NK-92 (cell line): Measurements from ENCODE around the gene PSME1.

Experiments
- DNase-seq: peaks from one replicate; lab custom pipeline; 2025; ENCODE audit not compliant: unreplicated experiment; lab: John Stamatoyannopoulos, UW

Gene PSME1

GRCh38 chr14:24167469-24168114 lies 31.6 kb downstream of the PSME1 start:
- no peak for DNase-seq

- DNase-seq, result peak; percentile 34
Measured at GRCh38 chr14:24171422-24172260, 35.6 kb downstream of the PSME1 start, which contains the start of gene REC8. Gene REC8, plus strand, starts transcription at chr14:24172080. Its CDS starts 473 bp downstream, at chr14:24172553.

GRCh38 chr14:24172261-24172860 lies 36.4 kb downstream of the PSME1 start:
- no peak for DNase-seq

GRCh38 chr14:24172871-24173281 lies 36.9 kb downstream of the PSME1 start:
- DNase-seq, result no peak

GRCh38 chr14:24176599-24176998 lies 40.6 kb downstream of the PSME1 start:
- DNase-seq, result no peak

GRCh38 chr14:24177041-24177825 lies 41.2 kb downstream of the PSME1 start:
- no peak for DNase-seq

- DNase-seq, result no peak
Measured at GRCh38 chr14:24177891-24178290, 41.9 kb downstream of the PSME1 start.

GRCh38 chr14:24178399-24179178 lies 42.6 kb downstream of the PSME1 start:
- DNase-seq, result no peak

- no peak for DNase-seq
Measured at GRCh38 chr14:24179294-24179960, 43.4 kb downstream of the PSME1 start.

GRCh38 chr14:24179961-24180796 lies 44.2 kb downstream of the PSME1 start:
- DNase-seq, result no peak

- no peak for DNase-seq
Measured at GRCh38 chr14:24181371-24182077, 45.5 kb downstream of the PSME1 start.

GRCh38 chr14:24182110-24182882 lies 46.3 kb downstream of the PSME1 start:
- no peak for DNase-seq

GRCh38 chr14:24183014-24183481 lies 47.1 kb downstream of the PSME1 start:
- DNase-seq, result no peak

- no peak for DNase-seq
Measured at GRCh38 chr14:24184104-24184970, 48.3 kb downstream of the PSME1 start.

- DNase-seq, result no peak
Measured at GRCh38 chr14:24185026-24185425, 49.0 kb downstream of the PSME1 start.

GRCh38 chr14:24185741-24186140 lies 49.7 kb downstream of the PSME1 start:
- DNase-seq, result no peak
